Endothelial cell (in vitro differentiated cells): ENCODE measurements around the gene ADCY1. TPM values are rescaled to one million over a fixed set of nuclear protein-coding genes. Genes with fewer than 3 reads are reported as not detected.

Experiments
- DNase-seq: peaks from one replicate; pipeline ENCODE4 v3.0.0; 2021; ENCODE audit warnings: low spot score
- H3K27ac Mint-ChIP-seq: one replicate; pipeline ENCODE4 v1.8.0; 2021; ENCODE audit warnings: mixed read lengths, inconsistent platforms; ENCODE audit not compliant: unreplicated experiment
- H3K27me3 Mint-ChIP-seq: one replicate; pipeline ENCODE4 v1.8.0; 2021; ENCODE audit warnings: mild to moderate bottlenecking, moderate library complexity, mixed read lengths, inconsistent platforms; ENCODE audit not compliant: unreplicated experiment
- H3K36me3 Mint-ChIP-seq: one replicate; pipeline ENCODE4 v1.8.0; 2021; ENCODE audit warnings: mild to moderate bottlenecking, low read depth, mixed read lengths, inconsistent platforms; ENCODE audit not compliant: unreplicated experiment
- H3K4me1 Mint-ChIP-seq: one replicate; pipeline ENCODE4 v1.8.0; 2021; ENCODE audit warnings: mild to moderate bottlenecking, mixed read lengths, inconsistent platforms; ENCODE audit not compliant: unreplicated experiment
- H3K4me3 Mint-ChIP-seq: one replicate; pipeline ENCODE4 v1.8.0; 2021; ENCODE audit warnings: mild to moderate bottlenecking, mixed read lengths, inconsistent platforms; ENCODE audit not compliant: unreplicated experiment
- H3K9me3 Mint-ChIP-seq: one replicate; pipeline ENCODE4 v1.8.0; 2021; ENCODE audit warnings: mixed read lengths, inconsistent platforms; ENCODE audit not compliant: unreplicated experiment
- total RNA-seq: library from RNA; stranded (reverse); fragmentation: NEBNext Ultra II Directional; extraction: Animal tissue kit (Norgen Biotek cat#: 25700); gene quantifications from one replicate; pipeline ENCODE4 v1.2.1, GENCODE V29; 2021; ENCODE audit not compliant: unreplicated experiment
- TF ChIP-seq, protein P1 (sequence below): fragments of 200-600 bp; sonication (generic); IDR thresholded peaks from one replicate; pipeline ENCODE4 v1.5.0; 2021; ENCODE audit warnings: antibody characterized with exemption; ENCODE audit not compliant: unreplicated experiment

The ADCY1 gene
- total RNA-seq, 1 donor from 2014 or later: 50.7 TPM

DNA sequence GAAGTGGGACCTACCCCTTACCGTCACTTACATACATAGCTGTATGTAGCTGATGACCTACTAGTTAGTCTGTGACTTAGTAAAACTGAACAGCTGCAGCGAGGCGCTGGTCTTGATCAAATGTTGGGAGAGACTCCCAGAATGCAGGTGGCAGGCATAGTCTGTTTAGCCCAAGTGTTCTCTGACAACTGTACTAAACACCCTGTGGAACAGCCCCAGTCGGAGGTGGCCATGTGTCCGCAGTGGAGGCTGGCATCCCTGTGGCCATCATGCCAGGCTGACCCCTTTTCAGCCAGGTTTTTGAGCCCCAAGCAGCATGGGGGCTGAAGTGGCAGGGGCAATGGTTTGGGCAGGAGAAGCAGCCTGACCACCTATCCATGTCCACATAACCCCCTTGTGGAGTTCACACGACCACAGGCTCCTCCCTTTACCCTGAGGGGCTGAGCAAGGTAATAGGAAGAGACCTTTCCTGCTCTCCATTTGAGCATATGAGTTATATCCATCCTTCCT is 7.2 kb downstream of the ADCY1 start:
- Mint-ChIP-seq H3K4me1 (peaks cover 45% of the 10 kb centered on the region), H3K36me3 (no peaks in the 10 kb centered on the region)

GRCh38 chr7:45582136-45582749 is 8.1 kb downstream of the ADCY1 start:
- Mint-ChIP-seq H3K27me3 (peaks cover 7% of the 10 kb centered on the region), H3K27ac (peak overlapping the region; percentile 37), H3K36me3 (no peaks in the 10 kb centered on the region), H3K4me1 (peaks cover 46% of the 10 kb centered on the region), H3K4me3 (peak overlapping the region; percentile 59), H3K9me3 (no peaks in the 10 kb centered on the region)
- DNase-seq: no peak
- TF ChIP-seq, protein P1, sequence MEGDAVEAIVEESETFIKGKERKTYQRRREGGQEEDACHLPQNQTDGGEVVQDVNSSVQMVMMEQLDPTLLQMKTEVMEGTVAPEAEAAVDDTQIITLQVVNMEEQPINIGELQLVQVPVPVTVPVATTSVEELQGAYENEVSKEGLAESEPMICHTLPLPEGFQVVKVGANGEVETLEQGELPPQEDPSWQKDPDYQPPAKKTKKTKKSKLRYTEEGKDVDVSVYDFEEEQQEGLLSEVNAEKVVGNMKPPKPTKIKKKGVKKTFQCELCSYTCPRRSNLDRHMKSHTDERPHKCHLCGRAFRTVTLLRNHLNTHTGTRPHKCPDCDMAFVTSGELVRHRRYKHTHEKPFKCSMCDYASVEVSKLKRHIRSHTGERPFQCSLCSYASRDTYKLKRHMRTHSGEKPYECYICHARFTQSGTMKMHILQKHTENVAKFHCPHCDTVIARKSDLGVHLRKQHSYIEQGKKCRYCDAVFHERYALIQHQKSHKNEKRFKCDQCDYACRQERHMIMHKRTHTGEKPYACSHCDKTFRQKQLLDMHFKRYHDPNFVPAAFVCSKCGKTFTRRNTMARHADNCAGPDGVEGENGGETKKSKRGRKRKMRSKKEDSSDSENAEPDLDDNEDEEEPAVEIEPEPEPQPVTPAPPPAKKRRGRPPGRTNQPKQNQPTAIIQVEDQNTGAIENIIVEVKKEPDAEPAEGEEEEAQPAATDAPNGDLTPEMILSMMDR: no peak

More for the DNA sequence above, 7.2 kb downstream of the ADCY1 start:
- H3K4me3 Mint-ChIP-seq: no peak overlapping the region
- peak overlapping the region; percentile 37 for H3K27ac Mint-ChIP-seq
- TF ChIP-seq, protein P1: no peak
- no peaks in the 10 kb centered on the region for H3K9me3 Mint-ChIP-seq
- no peak for DNase-seq
- peaks cover 4% of the 10 kb centered on the region for H3K27me3 Mint-ChIP-seq

DNA sequence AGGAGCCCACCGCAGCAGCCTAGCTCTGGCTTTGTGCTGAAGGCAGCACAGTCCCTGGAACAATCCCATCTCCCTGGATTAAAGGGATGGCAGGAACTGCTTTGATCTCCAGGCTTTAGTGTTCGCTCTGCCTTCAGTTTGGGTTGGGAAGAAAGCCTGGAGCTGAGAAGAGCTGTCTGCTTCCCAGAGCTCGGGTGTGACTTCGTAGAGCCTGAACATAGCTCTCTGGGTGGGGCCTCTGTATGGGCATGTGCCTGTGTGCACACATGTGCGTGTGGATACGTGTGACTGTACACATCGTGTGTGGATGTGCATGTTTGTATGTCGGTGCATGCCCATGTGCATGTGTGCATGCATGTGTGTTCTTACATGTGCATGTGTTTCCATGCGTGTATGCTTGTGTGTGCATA is 8.7 kb downstream of the ADCY1 start:
- TF ChIP-seq, protein P1: no peak
- Mint-ChIP-seq H3K36me3 (no peaks in the 10 kb centered on the region), H3K9me3 (no peaks in the 10 kb centered on the region), H3K27me3 (peaks cover 7% of the 10 kb centered on the region), H3K4me1 (peaks cover 48% of the 10 kb centered on the region), H3K27ac (no peak overlapping the region), H3K4me3 (no peak overlapping the region)
- no peak for DNase-seq

DNA sequence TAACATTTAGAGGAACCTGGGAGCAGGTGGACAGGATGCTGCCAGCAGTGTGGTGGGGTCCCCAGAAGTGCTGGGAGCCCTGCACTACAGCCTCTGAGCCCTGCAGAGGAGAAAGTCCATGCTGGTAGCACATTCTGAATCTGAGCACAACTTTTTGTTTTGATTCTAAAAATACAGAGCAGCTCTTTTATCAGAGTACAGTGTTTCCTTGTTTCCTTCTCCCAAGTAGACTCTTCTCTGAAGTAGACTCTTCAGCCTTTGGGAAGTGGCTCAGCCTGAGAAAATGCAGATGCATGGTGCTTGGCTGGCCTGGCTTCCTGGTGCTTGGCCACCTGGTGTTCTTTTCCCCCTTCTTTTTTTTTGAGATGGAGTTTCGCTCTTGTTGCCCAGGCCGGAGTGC is 9.1 kb downstream of the ADCY1 start:
- H3K4me3 Mint-ChIP-seq: no peak overlapping the region
- no peak overlapping the region for H3K27ac Mint-ChIP-seq
- TF ChIP-seq, protein P1: no peak
- H3K4me1 Mint-ChIP-seq: peaks cover 44% of the 10 kb centered on the region
- no peak for DNase-seq
- H3K9me3 Mint-ChIP-seq: no peaks in the 10 kb centered on the region
- peaks cover 7% of the 10 kb centered on the region for H3K27me3 Mint-ChIP-seq
- H3K36me3 Mint-ChIP-seq: no peaks in the 10 kb centered on the region

GRCh38 chr7:45584261-45585210 is 10.4 kb downstream of the ADCY1 start:
- Mint-ChIP-seq H3K36me3 (no peaks in the 10 kb centered on the region), H3K27me3 (peaks cover 7% of the 10 kb centered on the region), H3K4me1 (peaks cover 39% of the 10 kb centered on the region), H3K4me3 (no peak overlapping the region), H3K27ac (no peak overlapping the region), H3K9me3 (no peaks in the 10 kb centered on the region)
- TF ChIP-seq, protein P1: no peak
- no peak for DNase-seq
